Activated CD8-positive, alpha-beta memory T cell treated with anti-CD3 and anti-CD28 coated beads, Interleukin-2, amount 50 U/mL, for 1 hour (primary cell): ENCODE results near the gene ZNF687.

ENCODE experiments used
- DNase-seq: peaks from one replicate; pipeline ENCODE4 v3.0.0-alpha.2; 2020; ENCODE audit errors: extremely low read depth

ZNF687 gene

DNA sequence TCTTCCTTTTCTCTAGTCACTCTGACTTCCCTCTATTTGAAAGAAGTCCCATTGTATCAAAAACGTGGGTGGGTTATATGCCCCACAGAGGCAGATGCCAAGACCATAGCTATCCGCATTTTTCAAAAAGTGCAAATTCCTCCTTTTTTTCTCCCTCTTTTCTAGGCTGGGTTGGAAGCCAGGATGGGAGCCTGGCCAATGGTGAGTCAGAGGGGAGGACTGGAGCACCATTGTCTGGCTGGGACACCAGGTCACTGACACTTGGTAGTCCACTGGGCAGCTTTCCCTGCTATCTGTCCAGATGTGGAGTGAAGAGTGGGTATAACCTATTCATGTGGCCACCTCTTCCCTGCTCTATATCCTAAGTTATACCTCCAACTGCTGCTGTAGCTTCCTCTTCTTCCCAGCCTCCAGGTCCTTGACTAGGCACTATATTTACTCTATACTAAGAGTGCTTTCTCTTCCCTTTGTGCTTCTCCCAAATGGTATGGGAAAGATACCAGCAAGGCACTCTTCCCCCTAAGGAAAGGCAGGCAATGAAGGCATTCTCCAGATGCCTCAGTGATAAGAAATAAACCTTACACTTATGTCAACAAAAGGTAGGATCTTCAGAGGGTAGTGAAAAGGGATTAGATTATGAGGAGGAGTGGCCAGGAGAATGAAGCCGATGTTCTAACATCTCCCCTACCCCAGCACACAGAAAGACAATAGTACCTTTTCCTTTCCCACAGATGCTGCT, 32.2 kb downstream of the ZNF687 start:
- DNase-seq = no peak

DNA sequence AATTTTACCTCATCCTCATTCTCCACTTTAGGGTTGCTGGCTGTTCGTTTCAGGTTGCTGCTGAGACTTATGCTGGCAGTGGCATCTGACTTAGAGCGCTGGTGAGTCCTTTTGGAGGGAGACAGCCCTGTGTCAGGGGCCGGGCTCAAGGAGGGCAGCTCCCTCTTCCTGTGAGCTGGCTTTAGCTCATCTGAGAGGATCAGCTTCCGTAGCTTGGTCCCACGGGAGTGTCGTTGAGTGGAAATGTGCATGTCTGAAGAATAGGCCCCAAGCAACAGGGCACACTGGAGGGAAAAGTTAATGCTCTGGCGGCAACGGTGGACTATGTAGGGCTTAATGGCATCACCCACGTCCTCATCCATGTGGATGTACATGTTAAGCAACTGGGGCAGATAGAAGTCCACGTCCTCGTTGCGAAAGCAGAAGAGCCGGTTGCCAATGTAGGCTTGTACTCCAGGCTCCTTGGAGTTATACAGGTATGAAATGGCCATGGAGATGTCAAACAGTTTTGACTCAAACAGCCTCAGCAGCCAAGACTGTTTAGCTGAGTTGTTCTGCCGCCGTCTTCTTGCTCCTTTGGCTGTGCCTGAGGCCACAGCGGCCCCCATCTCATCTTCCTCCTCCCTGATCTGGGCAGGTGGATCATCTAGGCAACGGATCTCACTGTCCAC, 33.6 kb downstream of the ZNF687 start:
- DNase-seq = no peak

DNA sequence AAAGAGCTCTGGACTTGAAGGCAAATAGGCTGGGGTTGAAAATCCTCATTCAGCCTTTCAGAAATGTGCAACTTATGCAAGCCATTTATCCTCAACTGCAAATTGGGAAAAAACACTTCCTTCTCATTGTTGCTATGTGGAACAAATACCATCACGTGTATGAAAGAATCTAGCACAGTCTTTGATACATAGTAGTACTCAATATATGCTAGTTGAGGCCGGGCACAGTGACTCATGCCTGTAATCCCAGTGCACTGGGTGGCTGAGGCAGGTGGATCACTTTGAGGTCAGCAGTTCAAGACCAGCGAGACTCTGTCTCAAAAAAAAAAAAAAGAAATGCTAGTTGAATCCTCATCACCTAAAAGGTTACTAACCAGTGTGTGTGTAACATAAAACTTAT, 36.9 kb downstream of the ZNF687 start:
- no peak for DNase-seq

DNA sequence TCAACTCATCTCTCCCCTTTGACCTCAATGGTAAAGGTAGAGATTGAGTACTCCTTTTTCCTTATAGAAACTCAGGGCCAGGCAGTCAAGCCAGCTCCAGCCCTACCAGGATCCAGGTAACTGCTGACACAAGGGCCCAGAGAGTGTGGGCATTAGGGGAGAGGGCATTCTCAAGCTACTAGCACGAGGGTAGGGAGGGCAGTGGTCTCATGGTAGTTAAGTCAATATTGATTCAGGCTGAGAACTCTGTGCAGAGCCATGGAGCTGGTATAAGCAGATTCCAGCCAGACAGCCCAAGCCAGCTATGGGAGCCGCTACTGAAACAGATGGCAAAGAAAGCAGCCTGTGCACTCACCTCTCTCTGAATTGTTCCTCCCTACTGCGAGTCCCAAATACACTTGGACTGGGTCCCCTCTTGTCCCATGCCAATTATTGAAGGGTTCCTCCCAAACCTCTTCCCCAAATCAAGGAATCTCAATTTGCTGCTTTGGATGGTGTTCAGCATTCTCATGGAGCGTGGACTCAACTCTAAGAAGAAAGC, 42.4 kb downstream of the ZNF687 start:
- no peak for DNase-seq

DNA sequence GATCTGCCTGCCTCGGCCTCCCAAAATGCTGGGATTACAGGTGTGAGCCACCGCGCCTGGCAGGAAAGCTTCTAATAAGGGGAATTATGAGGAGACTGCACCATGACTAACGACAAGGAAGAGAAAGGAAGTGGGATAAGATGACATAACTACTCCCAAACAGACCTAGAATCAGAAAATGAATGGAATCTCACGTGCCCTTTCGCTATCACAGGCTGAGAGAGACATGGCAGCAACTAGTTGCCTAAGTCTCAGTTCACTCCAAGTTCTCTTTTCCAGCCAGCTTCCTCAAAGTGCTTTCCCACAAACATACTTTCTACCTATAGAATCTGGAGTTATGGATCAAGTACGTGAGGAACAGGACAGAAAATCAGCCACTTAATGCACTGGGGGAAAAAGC, 43.1 kb downstream of the ZNF687 start:
- DNase-seq = no peak

DNA sequence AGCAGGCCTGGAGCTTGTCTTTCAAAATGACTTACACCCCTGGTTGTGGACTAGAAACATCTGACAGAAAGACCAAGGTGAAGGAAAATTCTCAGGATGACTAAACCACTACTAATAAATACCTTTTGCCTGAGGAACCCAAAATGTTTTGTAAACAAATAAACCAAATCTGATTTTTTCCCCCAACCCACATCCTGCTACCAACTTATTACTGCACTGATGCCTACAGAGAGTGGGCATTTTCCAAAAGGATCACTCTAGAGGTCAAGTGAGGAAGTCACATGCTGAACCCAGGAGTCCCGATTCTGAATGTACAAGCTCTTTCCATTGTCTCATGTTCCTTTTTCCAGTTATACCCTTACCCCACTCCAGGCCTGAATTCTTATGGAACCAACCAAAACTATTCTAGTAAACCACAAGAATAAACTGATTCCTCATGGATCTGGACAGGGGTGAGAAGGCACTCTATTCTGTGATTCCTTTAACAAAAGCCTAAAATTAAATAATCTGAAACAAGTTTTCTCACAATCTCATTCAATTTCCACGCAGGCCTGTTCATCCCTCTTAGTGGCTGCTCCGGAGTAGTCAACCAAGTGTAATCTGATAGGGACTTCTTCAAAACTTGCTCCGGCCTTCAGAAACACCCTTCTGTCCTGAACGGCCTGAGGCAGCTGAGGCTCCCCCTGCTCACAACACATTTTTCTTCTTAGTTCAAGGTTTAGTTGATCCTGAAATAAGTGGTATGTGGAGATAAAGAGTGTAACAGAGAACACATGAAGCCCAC, 43.7 kb downstream of the ZNF687 start:
- DNase-seq = no peak

DNA sequence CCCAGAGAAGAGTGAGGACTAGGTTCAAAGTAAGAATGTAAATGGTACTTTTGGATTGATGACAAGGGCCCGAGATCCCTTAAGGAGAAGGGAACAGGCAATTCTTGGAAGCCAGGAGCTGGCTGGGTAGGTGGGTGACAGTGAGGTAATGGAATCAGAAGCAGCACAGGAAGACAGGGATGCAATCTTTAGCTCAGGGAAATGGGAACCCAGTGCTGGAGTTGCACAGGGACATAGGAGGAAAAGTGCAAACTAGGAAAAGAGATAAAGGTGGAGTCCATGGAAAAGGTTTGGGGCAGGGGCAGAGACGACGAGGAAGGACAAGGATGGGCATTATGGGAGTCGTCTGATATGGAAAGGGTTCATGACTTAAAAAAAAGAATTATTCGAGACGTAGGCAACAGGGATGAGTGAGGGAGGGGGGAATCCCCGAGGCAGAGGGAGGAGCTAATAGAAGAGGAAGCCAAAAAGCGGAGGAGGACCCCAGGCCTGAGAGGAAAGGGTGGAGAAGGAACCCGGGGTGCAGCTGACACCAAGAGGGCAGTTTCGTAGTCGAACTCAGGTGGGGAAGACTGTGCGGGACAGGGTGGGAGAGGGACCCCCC, 44.6 kb downstream of the ZNF687 start:
- no peak for DNase-seq

DNA sequence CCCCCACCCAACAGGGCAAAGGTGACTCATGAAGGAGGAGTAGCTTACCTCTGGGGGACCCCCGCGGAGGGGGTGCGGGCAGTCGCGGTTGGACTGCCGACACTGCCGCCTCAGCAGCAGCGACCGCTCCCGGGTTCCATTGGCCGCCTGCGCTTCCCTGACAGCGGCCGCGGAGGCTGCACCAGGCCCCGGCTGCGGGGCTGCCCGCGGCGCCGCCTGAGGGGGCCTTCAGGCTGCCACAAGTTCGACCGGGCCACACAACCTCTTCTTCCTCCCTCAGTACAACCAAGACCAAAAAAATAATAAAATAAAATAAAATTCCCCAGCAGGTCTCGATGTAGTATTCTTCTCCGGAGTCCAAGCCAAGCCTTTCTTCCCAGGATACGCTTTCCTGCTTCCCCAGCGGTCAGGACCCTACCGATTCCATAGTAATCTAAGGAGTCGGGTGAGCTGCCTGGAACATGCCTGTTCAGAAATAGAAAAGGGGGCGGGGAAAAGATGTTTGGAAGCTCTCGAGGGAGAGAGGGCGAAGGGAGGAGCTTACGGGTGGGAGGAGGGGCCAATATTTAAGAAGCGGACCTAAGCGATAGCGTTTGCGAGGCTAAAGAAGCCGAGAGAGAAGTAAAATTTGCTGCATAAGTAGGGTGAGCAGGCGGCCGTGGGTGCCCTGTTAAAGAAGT, 45.3 kb downstream of the ZNF687 start, which contains the start of gene PI4KB:
Gene PI4KB (minus strand): TSS at position 194 of the 680 bp plus-strand sequence. CDS start 10,935 bp downstream, outside the sequence.
- DNase-seq = peak; percentile 79

DNA sequence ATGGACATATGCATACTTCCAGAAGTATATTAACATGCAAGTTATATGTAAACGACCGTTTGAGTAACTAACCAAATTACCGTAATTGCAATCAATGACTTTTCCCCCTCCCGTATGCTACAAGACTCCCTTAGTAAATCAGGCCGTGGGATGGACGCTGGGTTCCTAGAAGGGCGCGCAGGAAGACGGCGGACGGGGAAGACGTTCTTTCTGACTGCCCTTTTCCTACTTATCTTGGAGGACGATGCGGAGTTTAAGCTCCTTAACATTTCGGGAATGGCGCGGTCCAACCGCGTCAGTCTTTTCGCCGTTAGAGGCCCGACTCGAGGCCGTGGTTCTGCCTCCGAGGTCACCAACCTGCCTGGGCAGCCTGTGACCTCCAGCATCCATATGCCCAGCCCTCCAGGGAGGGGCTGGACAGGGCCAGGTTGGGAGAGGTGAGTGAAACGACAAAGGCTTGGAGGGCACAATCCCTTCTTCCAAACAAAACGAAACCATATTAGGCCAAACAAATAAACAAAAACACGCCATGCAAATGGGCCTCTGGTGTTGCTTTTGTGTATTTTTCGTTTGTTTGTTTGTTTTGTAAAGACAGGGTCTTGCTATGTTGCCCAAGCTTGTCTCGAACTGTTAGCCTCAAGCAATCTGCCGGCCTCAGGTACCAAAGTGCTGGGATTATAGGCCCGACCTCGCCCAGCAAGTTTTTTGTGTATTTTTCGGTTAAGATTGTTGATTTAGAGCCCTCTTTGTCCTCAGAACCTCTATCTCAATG, 46.0 kb downstream of the ZNF687 start:
- no peak for DNase-seq

DNA sequence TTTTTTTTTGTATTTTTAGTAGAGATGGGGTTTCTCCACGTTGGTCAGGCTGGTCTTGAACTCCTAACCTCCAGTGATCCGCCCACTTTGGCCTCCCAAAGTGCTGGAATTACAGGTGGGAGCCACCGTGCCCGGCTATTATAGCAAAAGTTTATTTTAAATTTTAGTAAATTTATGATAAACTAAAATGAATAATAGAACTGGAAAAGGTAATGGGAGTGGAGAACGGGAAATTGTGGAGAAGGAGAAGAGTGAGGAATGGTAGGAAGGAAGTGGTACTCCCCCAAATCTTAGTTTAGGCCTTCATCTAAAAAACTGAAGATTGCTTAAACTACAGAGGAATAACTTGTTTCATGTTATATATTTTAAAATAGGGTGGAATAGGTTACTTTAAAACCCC, 52.7 kb downstream of the ZNF687 start:
- DNase-seq = no peak

DNA sequence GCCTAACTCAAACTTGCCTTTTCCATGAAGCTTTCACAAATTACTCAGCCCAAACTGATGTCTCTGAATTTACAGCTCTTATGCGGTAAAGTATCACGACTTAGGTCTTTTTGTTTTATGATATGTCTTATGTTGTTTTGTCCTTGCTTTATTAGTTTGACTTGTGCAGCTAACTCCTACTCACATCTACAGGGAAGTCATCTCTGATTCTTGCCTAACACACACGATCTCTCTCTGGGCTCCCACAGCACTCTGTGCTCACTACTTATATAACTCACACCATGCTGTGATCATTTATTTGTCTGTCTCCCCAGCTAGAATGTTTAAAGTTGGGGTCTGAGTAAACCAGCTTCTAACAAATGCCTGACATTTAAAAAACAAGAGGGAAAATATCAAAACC, 54.5 kb downstream of the ZNF687 start:
- no peak for DNase-seq

DNA sequence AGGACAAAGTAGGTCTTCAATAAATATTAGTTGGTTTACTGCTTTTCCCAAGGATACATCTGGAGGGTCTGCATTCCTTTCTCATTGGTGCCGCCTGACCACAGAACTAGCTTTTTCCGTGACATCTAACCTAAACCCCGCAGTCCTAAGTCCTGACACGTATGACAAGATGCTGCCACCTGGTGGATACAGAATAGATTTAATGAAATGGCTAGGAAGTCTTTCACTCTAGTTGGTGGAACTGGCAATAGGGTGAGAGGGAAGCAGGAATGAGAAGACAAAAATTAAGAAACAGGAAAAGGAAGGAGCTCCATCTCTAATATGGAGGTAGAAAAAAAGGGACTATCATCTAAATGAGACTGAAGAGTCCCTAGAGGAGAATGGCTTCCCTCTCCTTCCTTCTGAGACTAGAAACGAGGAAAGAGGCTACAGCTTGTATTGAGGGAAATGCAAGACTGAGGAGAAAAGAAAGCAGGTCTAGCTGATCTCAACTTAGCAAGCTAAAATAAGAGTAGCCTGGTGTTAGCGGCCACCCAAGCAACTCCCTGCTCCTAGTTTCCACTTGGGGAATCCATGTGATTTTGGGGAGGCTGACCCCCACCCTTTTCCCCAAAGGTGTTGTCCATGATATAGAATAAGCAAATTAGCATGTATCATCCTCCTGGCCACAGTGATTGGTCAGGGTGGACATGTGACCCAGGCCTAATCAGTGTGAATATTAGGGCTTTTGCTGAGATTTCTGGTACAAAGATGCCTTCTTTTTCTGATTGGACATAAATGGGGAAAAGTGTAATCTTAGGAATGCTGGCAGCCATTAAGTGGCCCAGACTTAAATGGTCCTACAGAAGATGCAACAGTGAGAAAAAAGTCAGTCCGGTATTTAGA, 59.0 kb downstream of the ZNF687 start:
- DNase-seq = peak; percentile 35
